Natural killer cell (primary cell): ENCODE measurements around the gene AATK. TPM values are rescaled to one million over a fixed set of nuclear protein-coding genes. Genes with fewer than 3 reads are reported as not detected.

Experiments used
- ATAC-seq, 3 donors: fragments of 150-1000 bp in 2 of 3; fragments of 200-7000 bp in 1 of 3; cut with Tn5 transposase; 1 replicate in 1 of 3; 2 replicates in 2 of 3; pipeline ENCODE4 v1.10.0; 2021; ENCODE audit warnings: mild to moderate bottlenecking in 2 of 3, moderate library complexity in 2 of 3
- DNase-seq, 2 donors: peaks; one replicate each; pipeline versions ENCODE4 v3.0.0 to v3.0.0-alpha.2; 2013 to 2021; ENCODE audit warnings: mixed read lengths in 1 of 2
- H3K27ac ChIP-seq: one replicate; pipeline ENCODE4 v1.5.1; 2013; ENCODE audit warnings: mild to moderate bottlenecking, low read length
- H3K27me3 ChIP-seq: one replicate; pipeline ENCODE4 v1.6.1; 2013; ENCODE audit warnings: low read length; ENCODE audit not compliant: control insufficient read depth, insufficient read depth
- H3K36me3 ChIP-seq: one replicate; pipeline ENCODE4 v1.6.1; 2013; ENCODE audit warnings: low read length; ENCODE audit not compliant: control insufficient read depth, insufficient read depth
- H3K4me1 ChIP-seq: one replicate; pipeline ENCODE4 v1.6.1; 2013; ENCODE audit warnings: low read length; ENCODE audit not compliant: control insufficient read depth, insufficient read depth
- H3K4me3 ChIP-seq: one replicate; pipeline ENCODE4 v1.5.1; 2013; ENCODE audit warnings: low read length
- H3K9me3 ChIP-seq: one replicate; pipeline ENCODE4 v1.6.1; 2013; ENCODE audit warnings: low read length; ENCODE audit not compliant: control insufficient read depth, insufficient read depth
- H3K27ac Mint-ChIP-seq, 2 donors: one replicate each; pipeline ENCODE4 v1.8.0; 2022; ENCODE audit warnings: mild to moderate bottlenecking in 2 of 2, mixed read lengths in 2 of 2, moderate library complexity in 1 of 2
- H3K27me3 Mint-ChIP-seq, 2 donors: one replicate each; pipeline ENCODE4 v1.8.0; 2022; ENCODE audit warnings: low read depth in 2 of 2, mixed read lengths in 2 of 2
- H3K36me3 Mint-ChIP-seq: one replicate; pipeline ENCODE4 v1.8.0; 2022; ENCODE audit warnings: mixed read lengths
- H3K4me1 Mint-ChIP-seq, 2 donors: one replicate each; pipeline ENCODE4 v1.8.0; 2022; ENCODE audit warnings: mixed read lengths in 2 of 2
- H3K4me3 Mint-ChIP-seq: one replicate; pipeline ENCODE4 v1.8.0; 2022; ENCODE audit warnings: mild to moderate bottlenecking, moderate library complexity, mixed read lengths
- H3K9me3 Mint-ChIP-seq, 2 donors: one replicate each; pipeline ENCODE4 v1.8.0; 2022; ENCODE audit warnings: mixed read lengths in 2 of 2
- WGBS: methylation state at CpG from one replicate; pipeline ENCODE4 v1.1.7; 2013; ENCODE audit warnings: missing lambda C conversion rate; ENCODE audit not compliant: insufficient coverage; 5-methylcytosine and 5-hydroxymethylcytosine counted together
- intact Hi-C: fragments of 100-400 bp; cut with micrococcal nuclease; formaldehyde crosslinking; loops from one replicate; pipeline ENCODE4 v1.14.2; 2022
- total RNA-seq, 4 donors: library from RNA; stranded (reverse); fragments of 120-200 nt in 1 of 4; gene quantifications; one replicate each; pipeline versions ENCODE4 v1.2.3 to v1.2.4, GENCODE V29; 2013 to 2022
- TF ChIP-seq, protein P1 (sequence below): fragments of 200-600 bp; IDR thresholded peaks from one replicate; pipeline ENCODE4 v1.8.0; 2022; ENCODE audit warnings: antibody characterized with exemption

The AATK gene
- total RNA-seq, 3 donors from 2014 or later (not counting 1 experiment from before 2014, with no cell fraction given), result 8.5 to 13.7 (median 10.4) TPM

DNA sequence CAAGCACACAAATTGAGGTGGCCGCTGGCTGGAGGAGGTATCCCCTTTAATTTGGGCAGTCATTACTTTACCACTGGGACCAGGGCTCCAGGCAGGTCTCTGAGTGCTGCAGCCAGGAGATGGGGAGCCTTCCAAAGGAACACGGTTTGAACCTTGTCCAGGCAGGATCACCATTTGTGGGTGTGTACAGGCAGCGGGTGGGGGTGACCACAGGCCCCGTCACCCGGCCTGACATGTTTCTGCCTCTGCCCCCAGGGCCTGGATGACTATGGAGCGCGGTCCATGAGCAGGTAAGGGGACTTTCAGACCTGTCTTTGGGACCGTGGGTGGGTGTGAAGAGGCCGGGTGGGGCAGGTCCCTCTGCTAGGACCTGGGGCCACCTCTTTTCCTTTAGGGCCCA, 57.8 kb downstream of the AATK start:
- Histone ChIP-seq H3K4me3 (no peak overlapping the region), H3K9me3 (no peaks in the 10 kb centered on the region), H3K27me3 (no peaks in the 10 kb centered on the region), H3K36me3 (no peaks in the 10 kb centered on the region), H3K27ac (no peak overlapping the region), H3K4me1 (no peaks in the 10 kb centered on the region)
- ATAC-seq, result no peak
- Mint-ChIP-seq H3K4me3 (no peak overlapping the region), H3K9me3 (no peaks in the 10 kb centered on the region), H3K4me1 (no peaks in the 10 kb centered on the region), H3K27ac (no peak overlapping the region), H3K36me3 (no peaks in the 10 kb centered on the region), H3K27me3 (no peaks in the 10 kb centered on the region)
- TF ChIP-seq, protein P1, sequence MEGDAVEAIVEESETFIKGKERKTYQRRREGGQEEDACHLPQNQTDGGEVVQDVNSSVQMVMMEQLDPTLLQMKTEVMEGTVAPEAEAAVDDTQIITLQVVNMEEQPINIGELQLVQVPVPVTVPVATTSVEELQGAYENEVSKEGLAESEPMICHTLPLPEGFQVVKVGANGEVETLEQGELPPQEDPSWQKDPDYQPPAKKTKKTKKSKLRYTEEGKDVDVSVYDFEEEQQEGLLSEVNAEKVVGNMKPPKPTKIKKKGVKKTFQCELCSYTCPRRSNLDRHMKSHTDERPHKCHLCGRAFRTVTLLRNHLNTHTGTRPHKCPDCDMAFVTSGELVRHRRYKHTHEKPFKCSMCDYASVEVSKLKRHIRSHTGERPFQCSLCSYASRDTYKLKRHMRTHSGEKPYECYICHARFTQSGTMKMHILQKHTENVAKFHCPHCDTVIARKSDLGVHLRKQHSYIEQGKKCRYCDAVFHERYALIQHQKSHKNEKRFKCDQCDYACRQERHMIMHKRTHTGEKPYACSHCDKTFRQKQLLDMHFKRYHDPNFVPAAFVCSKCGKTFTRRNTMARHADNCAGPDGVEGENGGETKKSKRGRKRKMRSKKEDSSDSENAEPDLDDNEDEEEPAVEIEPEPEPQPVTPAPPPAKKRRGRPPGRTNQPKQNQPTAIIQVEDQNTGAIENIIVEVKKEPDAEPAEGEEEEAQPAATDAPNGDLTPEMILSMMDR, result no peak
- intact Hi-C loops, result loop anchor here (10.0 kb wide), 1 partner anchor 683 kb away; no protein-coding TSS in a partner anchor
- DNase-seq, result no peak
- WGBS, result 82% methylated on average over 9 of the region's 9 CpGs

DNA sequence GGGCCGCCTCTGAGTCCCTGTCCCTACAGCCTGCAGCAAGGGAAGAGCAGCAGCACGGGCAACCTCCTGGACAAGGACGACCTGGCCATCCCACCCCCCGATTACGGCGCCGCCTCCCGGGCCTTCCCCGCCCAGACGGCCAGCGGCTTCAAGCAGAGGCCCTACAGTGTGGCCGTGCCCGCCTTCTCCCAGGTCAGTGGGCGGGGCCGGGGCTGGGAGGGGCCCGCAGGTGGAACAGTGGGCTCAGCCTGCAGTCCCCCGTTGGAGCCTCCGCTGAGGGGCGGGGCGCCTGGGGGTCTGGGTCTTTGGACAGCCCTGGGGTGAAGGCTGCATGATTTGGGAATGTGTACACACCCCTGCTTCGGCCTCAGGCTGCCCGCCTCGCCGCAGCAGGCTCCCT, 59.3 kb downstream of the AATK start:
- no peaks in the 10 kb centered on the region for H3K27me3 Mint-ChIP-seq
- WGBS, result 94% methylated on average over 24 of the region's 24 CpGs
- Histone ChIP-seq H3K4me3 (no peak overlapping the region), H3K27ac (no peak overlapping the region), H3K4me1 (peaks cover 3% of the 10 kb centered on the region), H3K36me3 (no peaks in the 10 kb centered on the region), H3K27me3 (no peaks in the 10 kb centered on the region), H3K9me3 (no peaks in the 10 kb centered on the region)
- no peaks in the 10 kb centered on the region for H3K9me3 Mint-ChIP-seq
- TF ChIP-seq, protein P1, result no peak
- no peak for DNase-seq
- no peak for ATAC-seq
- intact Hi-C loops, result loop anchor here (10.0 kb wide), 1 partner anchor 682 kb away; no protein-coding TSS in a partner anchor
- H3K27ac Mint-ChIP-seq, result no peak overlapping the region
- no peaks in the 10 kb centered on the region for H3K36me3 Mint-ChIP-seq
- H3K4me3 Mint-ChIP-seq, result no peak overlapping the region
- peaks cover 0 to 4% of the 10 kb centered on the region in 2 donors for H3K4me1 Mint-ChIP-seq

DNA sequence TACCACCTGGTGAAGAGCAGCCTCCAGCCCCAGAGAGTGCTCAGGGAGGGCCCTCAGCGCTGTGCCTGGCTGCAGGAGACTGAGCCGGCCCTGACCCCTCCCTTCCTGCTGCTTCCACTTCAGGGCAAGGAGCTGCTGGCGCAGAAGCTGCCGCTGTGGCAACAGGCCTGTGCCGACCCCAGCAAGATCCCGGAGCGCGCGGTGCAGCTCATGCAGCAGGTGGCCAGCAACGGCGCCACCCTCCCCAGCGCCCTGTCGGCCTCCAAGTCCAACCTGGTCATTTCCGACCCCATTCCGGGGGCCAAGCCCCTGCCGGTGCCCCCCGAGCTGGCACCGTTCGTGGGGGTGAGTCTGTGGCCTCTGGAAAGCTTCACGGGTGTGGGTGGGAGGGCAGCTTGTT, 62.6 kb downstream of the AATK start:
- no peak for ATAC-seq
- Histone ChIP-seq H3K9me3 (no peaks in the 10 kb centered on the region), H3K27ac (no peak overlapping the region), H3K4me3 (no peak overlapping the region), H3K4me1 (peaks cover 8% of the 10 kb centered on the region), H3K36me3 (no peaks in the 10 kb centered on the region), H3K27me3 (no peaks in the 10 kb centered on the region)
- Mint-ChIP-seq H3K27ac (no peak overlapping the region), H3K4me3 (no peak overlapping the region), H3K27me3 (no peaks in the 10 kb centered on the region), H3K4me1 (peaks cover 0 to 6% of the 10 kb centered on the region in 2 donors), H3K36me3 (no peaks in the 10 kb centered on the region), H3K9me3 (no peaks in the 10 kb centered on the region)
- no peak for DNase-seq
- TF ChIP-seq, protein P1, result no peak
- intact Hi-C loops, result loop anchor here (10.0 kb wide), 1 partner anchor 679 kb away; no protein-coding TSS in a partner anchor
- WGBS, result 94% methylated on average over 20 of the region's 20 CpGs

DNA sequence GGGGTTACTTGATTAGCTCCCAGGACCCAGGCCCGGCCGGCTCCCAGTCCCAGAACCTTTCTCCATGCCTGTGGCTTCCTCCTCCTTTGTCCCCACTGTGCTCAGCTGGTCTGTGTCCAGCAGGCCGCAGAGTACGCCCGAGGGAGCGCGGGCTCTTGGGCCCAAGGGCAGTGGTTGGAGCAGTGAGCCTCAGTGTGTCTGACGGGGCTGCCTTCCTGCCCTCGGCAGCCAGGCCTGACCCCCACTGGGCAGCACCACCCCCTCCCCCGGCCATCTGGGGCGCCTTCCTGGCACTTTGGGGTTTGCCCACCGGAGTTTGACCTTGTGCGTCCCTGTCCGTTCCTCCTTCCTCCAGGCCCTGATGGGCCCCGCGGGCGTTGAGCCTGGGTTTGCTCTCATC, 63.2 kb downstream of the AATK start:
- H3K4me1 Mint-ChIP-seq, result peaks cover 0 to 6% of the 10 kb centered on the region in 2 donors
- TF ChIP-seq, protein P1, result no peak
- peaks cover 11% of the 10 kb centered on the region for H3K4me1 ChIP-seq
- WGBS, result 93% methylated on average over 17 of the region's 17 CpGs
- no peak for ATAC-seq
- H3K36me3 ChIP-seq, result no peaks in the 10 kb centered on the region
- no peaks in the 10 kb centered on the region for H3K9me3 ChIP-seq
- no peak overlapping the region for H3K4me3 ChIP-seq
- no peaks in the 10 kb centered on the region for H3K9me3 Mint-ChIP-seq
- no peak overlapping the region for H3K27ac ChIP-seq
- no peak overlapping the region for H3K4me3 Mint-ChIP-seq
- no peak for DNase-seq
- intact Hi-C loops, result loop anchor here (10.0 kb wide), 1 partner anchor 678 kb away; no protein-coding TSS in a partner anchor
- no peak overlapping the region for H3K27ac Mint-ChIP-seq
- no peaks in the 10 kb centered on the region for H3K27me3 Mint-ChIP-seq
- H3K27me3 ChIP-seq, result no peaks in the 10 kb centered on the region
- H3K36me3 Mint-ChIP-seq, result no peaks in the 10 kb centered on the region
